HG02623 (cell line): Measurements from ENCODE around the gene SORBS1.

Source experiments
- ATAC-seq: cut with Tn5 transposase; IDR thresholded peaks from one replicate; pipeline ENCODE4 v1.9.1; 2021; ENCODE audit warnings: moderate library complexity; ENCODE audit not compliant: unreplicated experiment

The SORBS1 gene

DNA sequence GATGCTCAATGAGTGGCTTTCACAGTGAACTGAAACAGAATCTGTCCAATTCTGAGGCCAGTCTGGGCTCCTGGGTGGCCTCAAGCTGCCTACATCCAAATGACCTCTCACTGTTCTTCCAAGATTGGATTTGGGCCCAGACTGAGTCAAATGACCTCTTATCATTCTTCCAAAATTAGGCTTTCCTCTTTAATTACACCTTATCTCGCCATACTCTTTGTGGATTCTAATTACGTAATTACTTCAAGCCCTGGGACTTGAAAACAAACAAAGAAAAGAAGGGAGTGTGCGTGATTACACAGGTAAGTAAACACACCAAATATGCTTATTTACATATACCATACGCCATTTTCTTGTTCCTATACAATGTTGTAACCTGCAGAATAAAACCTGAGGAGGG is 18.8 kb downstream of the SORBS1 start:
- no peak for ATAC-seq

DNA sequence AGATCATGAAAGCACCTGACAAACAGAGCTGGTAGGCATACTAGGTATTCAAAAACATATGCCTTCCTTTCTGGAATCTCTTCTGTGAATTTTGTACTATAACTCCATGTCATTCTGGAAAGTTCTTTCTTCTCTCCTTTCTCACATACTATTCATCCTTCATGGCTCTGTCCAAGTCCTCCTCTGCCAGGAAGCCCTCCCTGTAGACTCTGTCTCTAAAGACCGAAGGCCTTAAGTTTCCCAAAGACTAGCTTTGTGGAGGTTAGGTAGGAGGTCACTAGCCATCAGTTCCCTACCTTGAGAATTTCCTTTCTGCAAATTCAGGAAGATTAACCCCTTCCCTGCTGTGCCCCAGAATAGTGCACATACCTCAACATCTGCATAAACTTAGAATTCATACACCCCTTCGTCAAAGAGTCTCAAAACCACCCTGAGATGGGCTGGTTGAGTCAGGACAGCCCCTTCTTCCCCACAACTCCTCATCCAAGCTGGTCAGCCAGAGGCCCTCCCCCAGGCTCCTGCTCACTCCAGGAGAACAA is 20.6 kb downstream of the SORBS1 start:
- no peak for ATAC-seq

- ATAC-seq: no peak
Measured at GRCh38 chr10:95539560-95540284, 21.4 kb downstream of the SORBS1 start.

GRCh38 chr10:95538412-95538811 is 22.8 kb downstream of the SORBS1 start:
- no peak for ATAC-seq

- no peak for ATAC-seq
Measured at GRCh38 chr10:95537542-95537927, 23.6 kb downstream of the SORBS1 start.

DNA sequence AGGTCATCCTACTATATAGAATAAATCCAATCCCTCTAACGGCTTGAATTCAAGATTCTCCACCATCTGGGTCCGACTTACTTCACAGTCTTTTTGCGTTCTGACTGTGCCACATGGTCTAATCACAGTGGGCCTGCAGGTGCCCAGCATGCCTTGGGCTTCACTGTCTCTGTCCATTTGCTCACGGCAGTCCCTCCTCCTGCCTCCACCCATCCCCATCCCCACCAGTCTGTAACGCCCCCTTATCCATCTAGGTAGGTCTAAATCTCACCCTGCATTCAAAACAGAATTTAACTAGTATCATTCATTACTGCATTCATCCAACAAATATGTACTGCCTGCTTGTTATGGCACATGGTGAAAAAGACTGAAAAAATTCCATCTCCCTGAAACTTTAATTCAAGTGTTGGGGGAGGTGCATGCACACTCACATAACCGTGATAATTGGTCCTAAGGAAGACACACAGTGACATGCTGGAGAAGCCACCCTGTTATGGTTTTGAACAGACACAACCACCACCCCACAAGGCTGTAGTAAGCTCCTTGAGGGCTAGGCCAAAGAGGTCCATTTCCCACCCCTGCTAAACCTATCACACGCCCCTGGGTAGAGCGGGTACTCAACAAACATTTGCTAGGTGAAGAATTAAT is 24.2 kb downstream of the SORBS1 start:
- no peak for ATAC-seq

- no peak for ATAC-seq
Measured at GRCh38 chr10:95536017-95536416, 25.2 kb downstream of the SORBS1 start.

GRCh38 chr10:95535526-95535925 is 25.6 kb downstream of the SORBS1 start:
- ATAC-seq: no peak

DNA sequence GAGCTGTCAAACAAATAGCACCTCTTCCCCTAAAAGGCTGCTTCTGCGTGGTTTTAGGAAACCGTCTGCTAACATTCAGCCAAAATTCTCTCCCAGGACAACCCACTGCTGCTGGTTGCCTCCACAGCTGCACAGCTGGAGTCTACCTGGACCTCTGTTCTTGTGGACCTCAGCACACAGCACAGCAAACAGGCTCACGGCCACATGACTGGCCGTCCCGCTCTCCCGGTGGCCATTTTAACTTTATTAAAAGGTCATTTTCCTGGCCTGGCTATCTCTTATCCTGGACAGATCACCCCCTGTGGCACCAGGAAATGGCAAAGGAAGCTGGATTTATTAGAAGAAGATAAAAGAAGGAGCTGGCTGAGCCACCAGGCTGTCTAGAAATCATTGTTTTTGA is 27.6 kb downstream of the SORBS1 start:
- no peak for ATAC-seq

DNA sequence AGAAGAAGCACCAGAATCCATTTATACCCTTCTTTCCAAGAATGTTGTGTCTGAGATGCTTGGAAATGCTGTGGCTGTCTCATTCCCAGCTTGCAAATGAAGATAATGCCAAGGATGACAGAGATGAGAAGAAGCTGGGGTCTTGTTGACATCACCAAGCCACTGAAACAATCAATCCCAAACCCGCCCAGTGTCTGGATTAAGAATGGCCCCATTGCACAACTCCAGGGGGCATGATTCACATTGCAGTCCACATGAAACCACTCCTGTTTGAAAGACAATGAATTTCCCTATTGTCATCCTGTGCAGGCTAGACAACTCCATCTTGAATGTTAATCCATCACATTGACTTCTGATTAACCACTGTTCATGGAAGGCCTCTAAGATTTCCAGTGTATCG is 28.6 kb downstream of the SORBS1 start:
- no peak for ATAC-seq

GRCh38 chr10:95531994-95532399 is 29.2 kb downstream of the SORBS1 start:
- ATAC-seq: no peak

- ATAC-seq: no peak
Measured at GRCh38 chr10:95531058-95531809, 29.9 kb downstream of the SORBS1 start.

- no peak for ATAC-seq
Measured at GRCh38 chr10:95530561-95530960, 30.6 kb downstream of the SORBS1 start.

- no peak for ATAC-seq
Measured at GRCh38 chr10:95530029-95530428, 31.1 kb downstream of the SORBS1 start.

- ATAC-seq: no peak
Measured at GRCh38 chr10:95526044-95526443, 35.1 kb downstream of the SORBS1 start.

GRCh38 chr10:95525033-95525418 is 36.1 kb downstream of the SORBS1 start:
- ATAC-seq: no peak

DNA sequence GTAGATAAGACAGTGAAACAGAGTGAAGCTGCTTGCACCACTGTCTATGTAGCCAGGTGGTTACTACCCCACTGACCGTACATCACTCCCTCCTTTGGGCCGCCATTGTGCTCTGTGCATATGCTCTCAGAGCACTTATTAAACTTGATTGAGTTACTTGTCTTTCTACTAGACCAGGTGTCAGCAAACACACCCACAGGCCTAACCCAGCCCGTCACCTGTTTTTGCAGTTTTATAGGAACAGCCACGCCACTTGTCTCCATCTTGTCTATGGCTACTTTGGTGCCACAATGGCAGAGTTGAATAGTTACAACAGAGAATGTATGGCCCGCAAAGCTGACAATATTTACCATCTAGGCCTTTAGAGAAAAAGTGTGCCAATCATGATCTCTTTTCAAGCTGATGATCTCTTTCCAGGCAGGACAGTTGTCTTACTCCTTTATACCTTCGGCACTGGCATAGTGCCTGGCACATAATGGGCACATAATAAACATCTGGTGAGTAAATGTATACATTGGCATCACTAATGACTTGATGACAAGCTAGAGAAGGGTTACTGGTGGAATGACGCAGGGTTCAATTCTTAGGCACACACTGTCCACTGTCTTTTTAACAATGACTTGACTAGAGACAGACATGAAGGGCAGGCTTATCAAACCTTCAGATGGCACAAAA is 36.7 kb downstream of the SORBS1 start:
- ATAC-seq: no peak

- no peak for ATAC-seq
Measured at GRCh38 chr10:95522117-95522516, 39.1 kb downstream of the SORBS1 start.

- ATAC-seq: no peak
Measured at GRCh38 chr10:95520617-95521016, 40.6 kb downstream of the SORBS1 start.

- no peak for ATAC-seq
Measured at GRCh38 chr10:95518455-95519452, 42.4 kb downstream of the SORBS1 start.
